AG04450 (cell line): Measurements from ENCODE around the gene BNC1. TPM values are rescaled to one million over a fixed set of nuclear protein-coding genes. Genes with fewer than 3 reads are reported as not detected.
A peak's percentile ranks its signal among the peaks of the same experiment; 100 is the strongest.

Experiments used
- CTCF ChIA-PET: fragments of 300-600, 350-600 bp; formaldehyde crosslinking; extraction: SDS; loops from one replicate; lab custom pipeline; 2022; ENCODE audit warnings: antibody characterized with exemption, inconsistent platforms; lab: Charles Lee
- POLR2A ChIA-PET: fragments of 350-600 bp; formaldehyde crosslinking; extraction: SDS; loops from one replicate; lab custom pipeline; 2021; ENCODE audit warnings: antibody characterized with exemption, inconsistent platforms; lab: Yijun Ruan, JAX
- DNase-seq: peaks from one replicate; pipeline ENCODE4 v3.0.0-alpha.2; 2011; ENCODE audit warnings: low read depth, low spot score
- H3K27ac ChIP-seq: one replicate; pipeline ENCODE4 v1.5.1; 2012; ENCODE audit warnings: low read depth, low read length, control low read depth
- H3K27me3 ChIP-seq: one replicate; pipeline ENCODE4 v1.6.0; 2012; ENCODE audit warnings: low read length; ENCODE audit not compliant: control insufficient read depth, insufficient read depth
- H3K4me3 ChIP-seq: 2 replicates; pipeline ENCODE4 v1.5.1; 2011; ENCODE audit warnings: mild to moderate bottlenecking, low read depth, low read length, control low read depth
- H3K9me3 ChIP-seq: 2 replicates; pipeline ENCODE4 v1.5.1; 2012; ENCODE audit warnings: low read length; ENCODE audit not compliant: control insufficient read depth, insufficient read depth
- polyA plus RNA-seq: library from polyadenylated mRNA; depleted of rRNA; stranded (reverse); fragments of >200 nt; gene quantifications from 2 replicates; pipeline ENCODE4 v1.2.3, GENCODE V29; 2011; rRNA removed
- TF ChIP-seq, protein P1 (sequence below): IDR thresholded peaks from 2 replicates; pipeline ENCODE4 v1.5.1; 2011; ENCODE audit warnings: low read depth, low read length, control low read depth, inconsistent platforms

BNC1 gene
- polyA plus RNA-seq, 1 experiment: 2.2 TPM

DNA sequence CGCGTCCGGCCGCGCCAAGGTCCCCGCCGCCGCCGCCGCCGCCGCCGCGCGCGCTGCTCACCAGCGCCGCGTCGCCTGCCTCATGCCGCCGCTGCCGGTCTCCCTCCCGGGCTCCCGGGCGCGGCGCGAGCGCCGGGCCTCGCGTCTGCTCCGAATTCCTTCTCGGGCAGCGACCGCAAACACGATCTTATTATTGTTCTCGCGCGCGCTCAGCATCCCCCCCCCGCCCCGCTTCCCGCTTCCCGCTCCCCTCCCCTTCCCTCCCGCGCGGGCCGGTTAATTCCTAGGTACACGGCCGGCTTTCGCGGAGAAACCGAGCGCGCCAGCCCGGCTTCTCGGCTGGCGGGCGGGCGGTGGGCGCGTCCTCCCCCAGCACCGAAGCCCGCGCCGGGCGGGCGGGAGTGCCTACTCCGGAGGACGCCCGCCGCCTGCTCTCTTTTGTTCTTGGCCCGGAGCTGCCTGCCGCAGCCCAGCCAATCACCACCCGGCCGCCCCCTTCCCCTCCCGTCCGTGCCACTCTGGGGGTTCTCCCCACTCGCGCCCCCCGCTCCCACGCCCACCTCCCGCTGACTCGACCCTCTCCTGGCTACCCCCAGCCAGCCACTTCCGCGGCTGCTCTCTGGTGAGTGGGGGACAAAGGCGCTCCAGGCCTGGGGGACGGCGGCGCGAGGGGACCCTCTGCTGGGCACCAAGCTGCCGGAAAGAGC, 76.7 kb downstream of the BNC1 start, which contains the start of gene HDGFL3:
Gene HDGFL3, minus strand, starts transcription at position 164 of the 707 bp plus-strand sequence. CDS start 409 bp downstream, outside the sequence.
- no peak for DNase-seq
- H3K27me3 ChIP-seq: no peaks in the 10 kb centered on the region
- TF ChIP-seq, protein P1, sequence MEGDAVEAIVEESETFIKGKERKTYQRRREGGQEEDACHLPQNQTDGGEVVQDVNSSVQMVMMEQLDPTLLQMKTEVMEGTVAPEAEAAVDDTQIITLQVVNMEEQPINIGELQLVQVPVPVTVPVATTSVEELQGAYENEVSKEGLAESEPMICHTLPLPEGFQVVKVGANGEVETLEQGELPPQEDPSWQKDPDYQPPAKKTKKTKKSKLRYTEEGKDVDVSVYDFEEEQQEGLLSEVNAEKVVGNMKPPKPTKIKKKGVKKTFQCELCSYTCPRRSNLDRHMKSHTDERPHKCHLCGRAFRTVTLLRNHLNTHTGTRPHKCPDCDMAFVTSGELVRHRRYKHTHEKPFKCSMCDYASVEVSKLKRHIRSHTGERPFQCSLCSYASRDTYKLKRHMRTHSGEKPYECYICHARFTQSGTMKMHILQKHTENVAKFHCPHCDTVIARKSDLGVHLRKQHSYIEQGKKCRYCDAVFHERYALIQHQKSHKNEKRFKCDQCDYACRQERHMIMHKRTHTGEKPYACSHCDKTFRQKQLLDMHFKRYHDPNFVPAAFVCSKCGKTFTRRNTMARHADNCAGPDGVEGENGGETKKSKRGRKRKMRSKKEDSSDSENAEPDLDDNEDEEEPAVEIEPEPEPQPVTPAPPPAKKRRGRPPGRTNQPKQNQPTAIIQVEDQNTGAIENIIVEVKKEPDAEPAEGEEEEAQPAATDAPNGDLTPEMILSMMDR: no peak
- no peaks in the 10 kb centered on the region for H3K9me3 ChIP-seq
- CTCF ChIA-PET: interaction anchor here (1.1 kb wide), 1 partner anchor 197 kb away, joined by 6 read pairs; no protein-coding TSS in a partner anchor
- peak within 1 kb of the TSS; percentile 80 for H3K4me3 ChIP-seq
- POLR2A ChIA-PET: interaction anchor here (1.2 kb wide), 1 partner anchor 141 kb away, joined by 6 read pairs; the partner anchor contains the start of gene BTBD1
- H3K27ac ChIP-seq: peak within 1 kb of the TSS; percentile 66

DNA sequence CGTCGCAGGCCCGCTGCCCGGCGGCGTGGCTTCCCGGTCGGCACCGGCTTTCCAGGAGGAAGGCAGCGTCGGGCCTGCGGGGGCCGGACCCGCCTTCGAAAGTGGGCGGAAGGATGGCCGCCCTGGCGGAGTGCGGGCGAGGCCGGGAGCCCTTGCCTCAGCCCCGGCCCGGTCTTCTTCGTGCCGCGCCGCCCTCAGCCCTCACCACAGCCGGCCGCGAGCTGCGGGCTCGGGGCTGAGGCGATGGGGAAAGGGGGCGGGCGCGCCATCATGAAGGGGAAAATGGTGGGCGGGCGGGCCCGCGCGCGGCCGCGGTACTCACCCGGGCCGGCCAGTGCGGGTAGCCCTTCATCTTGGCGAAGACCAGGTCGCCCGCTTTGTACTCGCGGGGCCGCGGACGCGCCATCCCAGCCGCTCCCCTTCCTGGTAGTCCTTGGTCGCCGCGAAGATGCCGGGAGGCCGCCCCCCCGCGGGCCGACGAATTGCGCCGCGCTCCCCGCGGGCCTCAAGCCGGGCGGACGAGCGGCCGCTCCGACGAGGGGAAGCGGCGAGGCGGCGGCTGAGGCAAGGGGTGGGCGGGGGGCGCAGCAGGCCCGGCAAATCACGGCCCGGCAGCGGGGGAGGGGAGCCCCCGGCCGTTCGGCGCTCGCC, 77.3 kb downstream of the BNC1 start:
- Histone ChIP-seq H3K27ac (no peak overlapping the region), H3K27me3 (no peaks in the 10 kb centered on the region), H3K9me3 (no peaks in the 10 kb centered on the region), H3K4me3 (peak overlapping the region; percentile 80)
- CTCF ChIA-PET: interaction anchor here (1.9 kb wide), 1 partner anchor 196 kb away, joined by 10 read pairs; the partner anchor contains the start of gene C15orf40
- POLR2A ChIA-PET: interaction anchor here (0.6 kb wide), 2 partner anchors 196 to 498 kb away, joined by 3 read pairs; no protein-coding TSS in a partner anchor
- DNase-seq: no peak
- TF ChIP-seq, protein P1: no peak

DNA sequence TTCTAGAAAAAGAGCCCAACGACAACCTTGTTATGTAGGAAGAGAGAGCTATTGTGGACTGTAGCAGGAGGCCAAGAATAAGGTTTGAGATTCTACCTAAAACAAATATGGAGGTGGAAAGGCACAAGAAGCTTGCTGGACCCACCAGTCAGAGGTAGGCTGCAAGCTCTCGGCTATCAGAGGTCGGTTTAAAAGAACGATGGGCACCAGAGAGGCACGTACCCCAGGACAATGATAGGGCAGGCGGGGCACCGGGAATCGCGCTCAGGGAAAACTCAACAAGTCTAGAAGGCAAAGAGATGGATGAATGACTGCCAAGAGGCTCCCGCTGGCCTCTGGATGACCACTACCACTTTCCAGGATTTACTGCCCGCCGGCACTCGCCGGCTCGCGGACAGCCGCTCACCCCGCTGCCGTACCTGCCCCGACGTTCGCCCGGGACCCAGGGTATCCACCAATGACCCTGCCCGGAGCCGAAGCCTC, 77.9 kb downstream of the BNC1 start:
- ChIA-PET POLR2A (interaction anchor here (0.6 to 1.0 kb wide), 3 partner anchors 139 to 497 kb away, joined by 3 to 4 read pairs (median 3); no protein-coding TSS in a partner anchor), CTCF (interaction anchor here (1.9 kb wide), 1 partner anchor 196 kb away, joined by 10 read pairs; the partner anchor contains the start of gene C15orf40)
- Histone ChIP-seq H3K4me3 (peak overlapping the region; percentile 80), H3K27ac (peak overlapping the region; percentile 66), H3K27me3 (no peaks in the 10 kb centered on the region), H3K9me3 (no peaks in the 10 kb centered on the region)
- no peak for DNase-seq
- TF ChIP-seq, protein P1: no peak

Other genes with a start within 250 kb of the BNC1 start
- gene BTBD1, start 217.4 kb downstream of the BNC1 start, polyA plus RNA-seq: 89.8 and 113 TPM in 2 replicates
- 11.5 and 15.1 TPM in 2 replicates for gene TM6SF1, start 177.0 kb downstream of the BNC1 start, polyA plus RNA-seq
- gene HDGFL3, start 76.8 kb downstream of the BNC1 start, polyA plus RNA-seq: 48.4 and 71.6 TPM in 2 replicates
- gene SH3GL3, start 162.7 kb upstream of the BNC1 start, polyA plus RNA-seq: not detected in 2 replicates